HepG2 (cell line): ENCODE data around the gene CCDC14.

ENCODE experiments used
- GZF1 ChIP-seq: sonication (generic); formaldehyde crosslinking; IDR thresholded peaks from 2 replicates; pipeline ENCODE4 v1.5.1; 2020; ENCODE audit warnings: mild to moderate bottlenecking, missing genetic modification reagents
- PRDM15 ChIP-seq: sonication (generic); formaldehyde crosslinking; IDR thresholded peaks from 2 replicates; pipeline ENCODE4 v1.4.0; 2020; ENCODE audit warnings: missing genetic modification reagents
- ZNF232 ChIP-seq: sonication (generic); formaldehyde crosslinking; IDR thresholded peaks from 2 replicates; pipeline ENCODE4 v1.4.0; 2020; ENCODE audit warnings: missing genetic modification reagents, borderline replicate concordance

- TF ChIP-seq PRDM15 (no peak), ZNF232 (CRISPR knock-in tag) (no peak), GZF1 (CRISPR knock-in tag) (no peak)
These were observed 79.9 kb downstream of the CCDC14 start for GRCh38 chr3:123880998-123881561.
